Endothelial cell (in vitro differentiated cells): Measurements from ENCODE around the gene DGCR8. TPM values are rescaled to one million over a fixed set of nuclear protein-coding genes. Genes with fewer than 3 reads are reported as not detected.

Experiments
- DNase-seq: peaks from one replicate; pipeline ENCODE4 v3.0.0; 2021; ENCODE audit warnings: low spot score
- H3K27ac Mint-ChIP-seq: one replicate; pipeline ENCODE4 v1.8.0; 2021; ENCODE audit warnings: mixed read lengths, inconsistent platforms; ENCODE audit not compliant: unreplicated experiment
- H3K27me3 Mint-ChIP-seq: one replicate; pipeline ENCODE4 v1.8.0; 2021; ENCODE audit warnings: mild to moderate bottlenecking, moderate library complexity, mixed read lengths, inconsistent platforms; ENCODE audit not compliant: unreplicated experiment
- H3K36me3 Mint-ChIP-seq: one replicate; pipeline ENCODE4 v1.8.0; 2021; ENCODE audit warnings: mild to moderate bottlenecking, low read depth, mixed read lengths, inconsistent platforms; ENCODE audit not compliant: unreplicated experiment
- H3K4me1 Mint-ChIP-seq: one replicate; pipeline ENCODE4 v1.8.0; 2021; ENCODE audit warnings: mild to moderate bottlenecking, mixed read lengths, inconsistent platforms; ENCODE audit not compliant: unreplicated experiment
- H3K4me3 Mint-ChIP-seq: one replicate; pipeline ENCODE4 v1.8.0; 2021; ENCODE audit warnings: mild to moderate bottlenecking, mixed read lengths, inconsistent platforms; ENCODE audit not compliant: unreplicated experiment
- H3K9me3 Mint-ChIP-seq: one replicate; pipeline ENCODE4 v1.8.0; 2021; ENCODE audit warnings: mixed read lengths, inconsistent platforms; ENCODE audit not compliant: unreplicated experiment
- CTCF ChIP-seq: fragments of 200-600 bp; sonication (generic); IDR thresholded peaks from one replicate; pipeline ENCODE4 v1.5.0; 2021; ENCODE audit warnings: antibody characterized with exemption; ENCODE audit not compliant: unreplicated experiment
- total RNA-seq: library from RNA; stranded (reverse); fragmentation: NEBNext Ultra II Directional; extraction: Animal tissue kit (Norgen Biotek cat#: 25700); gene quantifications from one replicate; pipeline ENCODE4 v1.2.1, GENCODE V29; 2021; ENCODE audit not compliant: unreplicated experiment

The DGCR8 gene
- total RNA-seq, 1 donor from 2014 or later, result 46.6 TPM

GRCh38 chr22:20060700-20061480, 19.2 kb upstream of the DGCR8 start:
- Mint-ChIP-seq H3K4me3 (no peak overlapping the region), H3K4me1 (no peaks in the 10 kb centered on the region), H3K27me3 (peaks cover 5% of the 10 kb centered on the region), H3K9me3 (no peaks in the 10 kb centered on the region), H3K27ac (peak overlapping the region; percentile 48), H3K36me3 (peaks cover 5% of the 10 kb centered on the region)
- no peak for DNase-seq
- TF ChIP-seq CTCF, result no peak

GRCh38 chr22:20061481-20061861, 18.6 kb upstream of the DGCR8 start:
- no peaks in the 10 kb centered on the region for H3K9me3 Mint-ChIP-seq
- peaks cover 5% of the 10 kb centered on the region for H3K27me3 Mint-ChIP-seq
- H3K4me1 Mint-ChIP-seq, result no peaks in the 10 kb centered on the region
- TF ChIP-seq CTCF, result no peak
- no peak for DNase-seq
- no peak overlapping the region for H3K4me3 Mint-ChIP-seq
- H3K36me3 Mint-ChIP-seq, result peaks cover 5% of the 10 kb centered on the region
- H3K27ac Mint-ChIP-seq, result no peak overlapping the region

GRCh38 chr22:20062043-20062765, 17.8 kb upstream of the DGCR8 start:
- no peaks in the 10 kb centered on the region for H3K4me1 Mint-ChIP-seq
- no peaks in the 10 kb centered on the region for H3K9me3 Mint-ChIP-seq
- H3K27ac Mint-ChIP-seq, result no peak overlapping the region
- no peak overlapping the region for H3K4me3 Mint-ChIP-seq
- H3K27me3 Mint-ChIP-seq, result peaks cover 5% of the 10 kb centered on the region
- H3K36me3 Mint-ChIP-seq, result peaks cover 5% of the 10 kb centered on the region
- DNase-seq, result no peak
- no peak for TF ChIP-seq CTCF

- no peak for TF ChIP-seq CTCF
- no peak for DNase-seq
- H3K27ac Mint-ChIP-seq, result peak overlapping the region; percentile 64
- H3K9me3 Mint-ChIP-seq, result no peaks in the 10 kb centered on the region
- no peak overlapping the region for H3K4me3 Mint-ChIP-seq
- peaks cover 5% of the 10 kb centered on the region for H3K36me3 Mint-ChIP-seq
- H3K4me1 Mint-ChIP-seq, result no peaks in the 10 kb centered on the region
- H3K27me3 Mint-ChIP-seq, result peaks cover 5% of the 10 kb centered on the region
Measured at GRCh38 chr22:20062766-20063083, 17.3 kb upstream of the DGCR8 start.
